SU-DHL-6 (cell line): ENCODE measurements around the gene SPINK7.

Experiments used
- H2AFZ ChIP-seq: fragments of 200-600 bp; sonication (generic); 2 replicates; pipeline ENCODE4 v1.6.1; 2014; ENCODE audit warnings: low read depth, mild to moderate bottlenecking, moderate library complexity, mixed read lengths, antibody characterized with exemption, low read length; ENCODE audit not compliant: severe bottlenecking
- H3F3A ChIP-seq: fragments of 200-600 bp; shearing (Covaris generic); 2 replicates; pipeline ENCODE4 v1.6.0; 2016; ENCODE audit warnings: antibody characterized with exemption, mild to moderate bottlenecking; ENCODE audit not compliant: insufficient read depth
- H3K27ac ChIP-seq: fragments of 200-600 bp; sonication (generic); 2 replicates; pipeline ENCODE4 v1.5.1; 2016; ENCODE audit warnings: low read depth, mild to moderate bottlenecking, low read length, moderate library complexity, mixed read lengths
- H3K27me3 ChIP-seq: fragments of 200-600 bp; sonication (generic), shearing (Covaris generic); 2 replicates; pipeline ENCODE4 v1.6.0; 2014; ENCODE audit warnings: mild to moderate bottlenecking, low read length
- H3K36me3 ChIP-seq: fragments of 200-600 bp; sonication (generic); 2 replicates; pipeline ENCODE4 v1.6.1; 2014; ENCODE audit warnings: mild to moderate bottlenecking, low read length, mixed read lengths
- H3K4me2 ChIP-seq: fragments of 300-600, 200-600 bp; shearing (Covaris generic), sonication (generic); 2 replicates; pipeline ENCODE4 v1.6.0; 2014; ENCODE audit warnings: low read length, low read depth, mild to moderate bottlenecking; ENCODE audit not compliant: poor library complexity, severe bottlenecking
- H3K4me3 ChIP-seq: fragments of 200-600 bp; sonication (generic); 2 replicates; pipeline ENCODE4 v1.5.1; 2014; ENCODE audit warnings: antibody characterized with exemption, low read length, mild to moderate bottlenecking, mixed read lengths; ENCODE audit not compliant: insufficient read depth, poor library complexity, severe bottlenecking
- H3K79me2 ChIP-seq: fragments of 200-600 bp; sonication (generic); 2 replicates; pipeline ENCODE4 v1.6.1; 2014; ENCODE audit warnings: mild to moderate bottlenecking, low read length, moderate library complexity; ENCODE audit not compliant: insufficient read depth
- H3K9ac ChIP-seq: fragments of 200-600 bp; sonication (generic); 2 replicates; pipeline ENCODE4 v1.7.0; 2014; ENCODE audit warnings: mild to moderate bottlenecking, low read length
- H3K9me2 ChIP-seq: fragments of 200-600 bp; sonication (generic); replicated peaks from 2 replicates; pipeline ENCODE4 v1.6.1; 2014; ENCODE audit warnings: low read length; ENCODE audit not compliant: insufficient read depth
- H3K9me3 ChIP-seq: fragments of 200-600 bp; sonication (generic); 2 replicates; pipeline ENCODE4 v1.6.1; 2014; ENCODE audit warnings: low read length, mixed read lengths; ENCODE audit not compliant: insufficient read depth
- H4K20me1 ChIP-seq: fragments of 200-600 bp; sonication (generic); 2 replicates; pipeline ENCODE4 v1.6.1; 2014; ENCODE audit warnings: low read depth, mild to moderate bottlenecking, antibody characterized with exemption, low read length, moderate library complexity, mixed read lengths
- EZH2phosphoT487 ChIP-seq: fragments of 200-600 bp; sonication (generic), shearing (Covaris generic); conservative IDR thresholded peaks from 2 replicates; pipeline ENCODE4 v1.6.1; 2018; ENCODE audit warnings: mild to moderate bottlenecking, antibody characterized with exemption, low read length, moderate library complexity, mixed read lengths
- TF ChIP-seq, protein P1 (sequence below): fragments of 200-600 bp; sonication (generic); IDR thresholded peaks from one replicate; pipeline ENCODE4 v1.5.1; 2017; ENCODE audit warnings: antibody characterized with exemption, mild to moderate bottlenecking, low read length, moderate library complexity; ENCODE audit not compliant: insufficient read depth, poor library complexity, severe bottlenecking

SPINK7 gene

DNA sequence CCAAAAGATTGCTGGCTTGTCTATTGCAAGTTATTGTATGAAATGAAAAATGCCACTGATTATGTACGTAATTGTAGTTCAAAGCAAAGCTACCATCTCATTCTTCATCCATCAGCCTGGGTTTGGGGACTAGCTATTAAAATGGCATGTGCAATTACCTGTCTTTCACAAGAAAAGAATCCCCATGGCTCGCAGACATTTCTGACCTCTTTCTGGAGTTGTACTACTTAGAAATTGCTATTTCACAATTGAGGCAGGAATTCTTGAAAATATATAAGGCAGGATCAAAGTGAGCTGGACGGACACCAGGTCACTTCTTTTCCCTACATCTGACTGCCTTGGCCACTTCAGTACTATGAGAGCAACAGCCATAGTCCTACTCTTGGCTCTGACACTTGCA is 23.0 kb downstream of the SPINK7 start, which contains the start of gene SPINK9:
TSS of gene SPINK9 (plus strand) at position 301 of the 400 bp plus-strand sequence. CDS start at position 356, 55 bp downstream.
- H3K9me2 ChIP-seq: no peaks in the 10 kb centered on the region
- TF ChIP-seq EZH2phosphoT487: no peak
- TF ChIP-seq, protein P1, sequence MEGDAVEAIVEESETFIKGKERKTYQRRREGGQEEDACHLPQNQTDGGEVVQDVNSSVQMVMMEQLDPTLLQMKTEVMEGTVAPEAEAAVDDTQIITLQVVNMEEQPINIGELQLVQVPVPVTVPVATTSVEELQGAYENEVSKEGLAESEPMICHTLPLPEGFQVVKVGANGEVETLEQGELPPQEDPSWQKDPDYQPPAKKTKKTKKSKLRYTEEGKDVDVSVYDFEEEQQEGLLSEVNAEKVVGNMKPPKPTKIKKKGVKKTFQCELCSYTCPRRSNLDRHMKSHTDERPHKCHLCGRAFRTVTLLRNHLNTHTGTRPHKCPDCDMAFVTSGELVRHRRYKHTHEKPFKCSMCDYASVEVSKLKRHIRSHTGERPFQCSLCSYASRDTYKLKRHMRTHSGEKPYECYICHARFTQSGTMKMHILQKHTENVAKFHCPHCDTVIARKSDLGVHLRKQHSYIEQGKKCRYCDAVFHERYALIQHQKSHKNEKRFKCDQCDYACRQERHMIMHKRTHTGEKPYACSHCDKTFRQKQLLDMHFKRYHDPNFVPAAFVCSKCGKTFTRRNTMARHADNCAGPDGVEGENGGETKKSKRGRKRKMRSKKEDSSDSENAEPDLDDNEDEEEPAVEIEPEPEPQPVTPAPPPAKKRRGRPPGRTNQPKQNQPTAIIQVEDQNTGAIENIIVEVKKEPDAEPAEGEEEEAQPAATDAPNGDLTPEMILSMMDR: no peak
- H4K20me1 ChIP-seq: no peaks in the 10 kb centered on the region
- H3K79me2 ChIP-seq: no peaks in the 10 kb centered on the region
- H3F3A ChIP-seq: no peaks in the 10 kb centered on the region
- H2AFZ ChIP-seq: no peak within 1 kb of the TSS
- no peaks in the 10 kb centered on the region for H3K27me3 ChIP-seq
- H3K4me3 ChIP-seq: no peak within 1 kb of the TSS
- H3K4me2 ChIP-seq: no peak within 1 kb of the TSS
- H3K9ac ChIP-seq: no peak within 1 kb of the TSS
- H3K9me3 ChIP-seq: no peaks in the 10 kb centered on the region
- no peak within 1 kb of the TSS for H3K27ac ChIP-seq
- H3K36me3 ChIP-seq: no peaks in the 10 kb centered on the region

GRCh38 chr5:148336704-148337435 is 24.6 kb downstream of the SPINK7 start:
- Histone ChIP-seq H3K9me2 (no peaks in the 10 kb centered on the region), H3K27me3 (no peaks in the 10 kb centered on the region), H3K9me3 (no peaks in the 10 kb centered on the region), H3K27ac (no peak overlapping the region), H3K9ac (no peak overlapping the region), H3K4me3 (no peak overlapping the region), H3F3A (no peaks in the 10 kb centered on the region), H3K79me2 (no peaks in the 10 kb centered on the region), H3K36me3 (no peaks in the 10 kb centered on the region), H4K20me1 (no peaks in the 10 kb centered on the region), H3K4me2 (no peak overlapping the region), H2AFZ (no peak overlapping the region)
- TF ChIP-seq, protein P1: no peak
- TF ChIP-seq EZH2phosphoT487: no peak

DNA sequence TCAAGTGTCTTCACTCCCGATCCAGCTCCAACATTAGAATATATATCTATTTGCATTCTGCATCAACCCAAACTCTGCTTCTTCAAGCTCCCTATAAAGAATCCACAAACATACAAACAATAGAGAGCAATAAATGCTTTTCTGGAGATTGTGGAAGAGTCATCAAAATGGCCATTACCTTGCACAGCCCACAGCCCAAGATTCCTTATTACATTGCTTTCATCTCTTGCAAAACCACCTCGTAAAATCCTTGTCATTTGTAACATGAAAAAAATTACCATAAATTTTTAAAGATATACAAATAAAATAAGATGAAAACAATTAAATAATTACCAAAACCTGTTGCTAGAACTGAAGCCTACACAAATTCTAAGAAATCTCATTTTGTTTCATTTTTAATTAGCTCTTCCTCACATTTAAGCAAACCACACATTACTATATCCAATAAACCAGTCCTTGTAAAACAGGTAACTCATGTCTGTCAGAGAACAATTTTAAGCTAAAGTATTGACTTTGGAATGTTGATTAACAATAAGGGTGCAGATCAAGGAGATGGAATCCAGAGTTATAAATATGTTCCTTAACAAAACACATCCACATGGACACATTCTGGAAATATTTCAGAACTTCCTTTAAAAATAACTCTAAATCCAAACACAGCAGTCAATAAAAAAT is 30.3 kb downstream of the SPINK7 start:
- H3K4me2 ChIP-seq: no peak overlapping the region
- no peak overlapping the region for H3K4me3 ChIP-seq
- no peaks in the 10 kb centered on the region for H3K9me2 ChIP-seq
- H3K79me2 ChIP-seq: no peaks in the 10 kb centered on the region
- H3F3A ChIP-seq: no peaks in the 10 kb centered on the region
- no peaks in the 10 kb centered on the region for H3K36me3 ChIP-seq
- no peaks in the 10 kb centered on the region for H3K27me3 ChIP-seq
- no peak overlapping the region for H3K27ac ChIP-seq
- H4K20me1 ChIP-seq: no peaks in the 10 kb centered on the region
- no peak for TF ChIP-seq EZH2phosphoT487
- TF ChIP-seq, protein P1: no peak
- no peak overlapping the region for H2AFZ ChIP-seq
- H3K9ac ChIP-seq: no peak overlapping the region
- no peaks in the 10 kb centered on the region for H3K9me3 ChIP-seq
